Suprapubic skin (tissue), 4 donors: ENCODE measurements around the gene POFUT1.

Source experiments
- EP300 ChIP-seq: sonication (generic); formaldehyde crosslinking; IDR thresholded peaks from one replicate; pipeline ENCODE4 v1.6.1; 2017; ENCODE audit warnings: antibody characterized with exemption
- POLR2A ChIP-seq, 2 donors: fragments of 450-650 bp; IDR thresholded peaks; one replicate each; pipeline ENCODE4 v1.6.1; 2017; ENCODE audit warnings: antibody characterized with exemption in 2 of 2, mild to moderate bottlenecking in 2 of 2, moderate library complexity in 2 of 2
- POLR2AphosphoS5 ChIP-seq, 3 donors: sonication (generic); formaldehyde crosslinking; IDR thresholded peaks; one replicate each; pipeline ENCODE4 v1.6.1; 2017; ENCODE audit warnings: antibody characterized with exemption in 3 of 3
- TF ChIP-seq, protein P1 (sequence below), 2 donors: fragments of 200-600 bp in 1 of 2; fragments of 450-650 bp in 1 of 2; sonication (generic) in 1 of 2; IDR thresholded peaks; one replicate each; pipeline ENCODE4 v1.5.1; 2016 to 2019; ENCODE audit warnings: antibody characterized with exemption in 2 of 2, mild to moderate bottlenecking in 1 of 2, moderate library complexity in 1 of 2

DNA sequence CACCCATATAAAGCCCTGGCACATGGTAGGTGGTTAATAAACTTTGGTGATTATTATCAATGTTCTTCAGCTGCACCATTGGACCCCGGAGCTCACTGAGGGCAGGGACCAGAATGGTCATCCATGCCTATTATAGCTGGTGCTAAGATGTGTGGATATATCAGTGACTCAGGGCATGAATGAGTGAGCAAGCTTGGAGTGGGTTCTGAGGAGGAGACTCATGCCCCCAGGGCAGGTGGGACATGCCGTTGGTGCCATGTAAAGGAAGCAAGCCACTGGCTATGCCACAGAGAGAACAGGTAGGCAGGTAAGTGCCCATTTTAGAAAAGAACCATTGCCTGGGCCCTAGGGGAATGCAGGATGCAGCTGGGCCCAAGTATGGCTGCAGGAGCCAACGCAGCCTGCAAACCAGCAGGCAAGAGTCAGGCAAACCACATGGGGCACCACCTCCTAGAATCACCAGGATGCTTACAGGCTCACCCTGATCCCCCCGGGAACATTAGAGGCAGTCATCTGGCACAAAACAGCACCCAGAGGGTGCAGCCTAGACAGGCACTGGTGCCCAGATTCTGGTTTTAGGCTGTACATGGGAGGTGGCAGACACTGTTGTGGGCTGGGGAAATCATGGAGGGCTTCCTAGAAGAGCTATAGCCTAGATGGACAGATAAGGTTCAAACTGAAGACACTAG is 23.6 kb upstream of the POFUT1 start:
- TF ChIP-seq POLR2AphosphoS5 (IDR thresholded peaks at IDR 0.05) = no peak
- TF ChIP-seq, protein P1, sequence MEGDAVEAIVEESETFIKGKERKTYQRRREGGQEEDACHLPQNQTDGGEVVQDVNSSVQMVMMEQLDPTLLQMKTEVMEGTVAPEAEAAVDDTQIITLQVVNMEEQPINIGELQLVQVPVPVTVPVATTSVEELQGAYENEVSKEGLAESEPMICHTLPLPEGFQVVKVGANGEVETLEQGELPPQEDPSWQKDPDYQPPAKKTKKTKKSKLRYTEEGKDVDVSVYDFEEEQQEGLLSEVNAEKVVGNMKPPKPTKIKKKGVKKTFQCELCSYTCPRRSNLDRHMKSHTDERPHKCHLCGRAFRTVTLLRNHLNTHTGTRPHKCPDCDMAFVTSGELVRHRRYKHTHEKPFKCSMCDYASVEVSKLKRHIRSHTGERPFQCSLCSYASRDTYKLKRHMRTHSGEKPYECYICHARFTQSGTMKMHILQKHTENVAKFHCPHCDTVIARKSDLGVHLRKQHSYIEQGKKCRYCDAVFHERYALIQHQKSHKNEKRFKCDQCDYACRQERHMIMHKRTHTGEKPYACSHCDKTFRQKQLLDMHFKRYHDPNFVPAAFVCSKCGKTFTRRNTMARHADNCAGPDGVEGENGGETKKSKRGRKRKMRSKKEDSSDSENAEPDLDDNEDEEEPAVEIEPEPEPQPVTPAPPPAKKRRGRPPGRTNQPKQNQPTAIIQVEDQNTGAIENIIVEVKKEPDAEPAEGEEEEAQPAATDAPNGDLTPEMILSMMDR (IDR thresholded peaks at IDR 0.05) = no peak
- no peak for TF ChIP-seq POLR2A (IDR thresholded peaks at IDR 0.05)
- TF ChIP-seq EP300 = no peak
